Measurements from ENCODE around the gene ITSN1.

DNA sequence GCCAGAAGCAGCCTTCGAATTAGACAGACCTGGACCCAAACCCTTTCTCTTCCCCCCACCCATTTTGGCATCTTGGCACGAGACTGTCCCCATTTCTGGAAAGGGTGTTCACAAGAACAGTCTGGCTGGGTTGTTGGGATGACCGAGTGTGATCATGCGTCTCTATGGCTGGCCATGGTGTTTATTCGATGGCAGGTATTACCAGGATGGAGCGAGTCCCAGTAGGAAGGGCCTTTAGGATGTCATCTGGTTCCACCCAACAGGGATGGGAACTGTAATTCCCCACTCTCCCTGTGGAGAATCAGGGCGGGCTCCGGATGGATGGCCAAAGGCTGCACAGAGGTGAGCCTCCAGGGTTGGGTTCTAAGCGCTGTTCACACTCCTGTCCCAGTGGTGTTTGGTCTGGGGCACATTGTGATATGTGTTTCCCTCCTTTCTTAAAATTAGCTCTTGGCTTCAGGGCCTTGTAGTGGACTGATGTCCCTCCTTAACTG lies 306.7 kb downstream of the ITSN1 start:
- TF ChIP-seq, protein P1, sequence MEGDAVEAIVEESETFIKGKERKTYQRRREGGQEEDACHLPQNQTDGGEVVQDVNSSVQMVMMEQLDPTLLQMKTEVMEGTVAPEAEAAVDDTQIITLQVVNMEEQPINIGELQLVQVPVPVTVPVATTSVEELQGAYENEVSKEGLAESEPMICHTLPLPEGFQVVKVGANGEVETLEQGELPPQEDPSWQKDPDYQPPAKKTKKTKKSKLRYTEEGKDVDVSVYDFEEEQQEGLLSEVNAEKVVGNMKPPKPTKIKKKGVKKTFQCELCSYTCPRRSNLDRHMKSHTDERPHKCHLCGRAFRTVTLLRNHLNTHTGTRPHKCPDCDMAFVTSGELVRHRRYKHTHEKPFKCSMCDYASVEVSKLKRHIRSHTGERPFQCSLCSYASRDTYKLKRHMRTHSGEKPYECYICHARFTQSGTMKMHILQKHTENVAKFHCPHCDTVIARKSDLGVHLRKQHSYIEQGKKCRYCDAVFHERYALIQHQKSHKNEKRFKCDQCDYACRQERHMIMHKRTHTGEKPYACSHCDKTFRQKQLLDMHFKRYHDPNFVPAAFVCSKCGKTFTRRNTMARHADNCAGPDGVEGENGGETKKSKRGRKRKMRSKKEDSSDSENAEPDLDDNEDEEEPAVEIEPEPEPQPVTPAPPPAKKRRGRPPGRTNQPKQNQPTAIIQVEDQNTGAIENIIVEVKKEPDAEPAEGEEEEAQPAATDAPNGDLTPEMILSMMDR (conservative IDR thresholded peaks at IDR 0.05 in 1 of 2, IDR thresholded peaks at IDR 0.05 in 1 of 2; ENCODE audit: extremely low read depth in 1 of 2, insufficient read depth in 1 of 2, low read depth in 1 of 2, low read length in 2 of 2): no peak
- TF ChIP-seq EZH2 (IDR thresholded peaks at IDR 0.05; ENCODE audit: borderline replicate concordance, low read length): no peak
